ENCODE results near the gene ANAPC2.
A peak's percentile ranks its signal among the peaks of the same experiment; 100 is the strongest.
"Not testable (repeated sequence)": the region's sequence is repeated elsewhere in the genome, so short reads cannot be mapped to it uniquely, and the experiment has no call there.

The ANAPC2 gene

DNA sequence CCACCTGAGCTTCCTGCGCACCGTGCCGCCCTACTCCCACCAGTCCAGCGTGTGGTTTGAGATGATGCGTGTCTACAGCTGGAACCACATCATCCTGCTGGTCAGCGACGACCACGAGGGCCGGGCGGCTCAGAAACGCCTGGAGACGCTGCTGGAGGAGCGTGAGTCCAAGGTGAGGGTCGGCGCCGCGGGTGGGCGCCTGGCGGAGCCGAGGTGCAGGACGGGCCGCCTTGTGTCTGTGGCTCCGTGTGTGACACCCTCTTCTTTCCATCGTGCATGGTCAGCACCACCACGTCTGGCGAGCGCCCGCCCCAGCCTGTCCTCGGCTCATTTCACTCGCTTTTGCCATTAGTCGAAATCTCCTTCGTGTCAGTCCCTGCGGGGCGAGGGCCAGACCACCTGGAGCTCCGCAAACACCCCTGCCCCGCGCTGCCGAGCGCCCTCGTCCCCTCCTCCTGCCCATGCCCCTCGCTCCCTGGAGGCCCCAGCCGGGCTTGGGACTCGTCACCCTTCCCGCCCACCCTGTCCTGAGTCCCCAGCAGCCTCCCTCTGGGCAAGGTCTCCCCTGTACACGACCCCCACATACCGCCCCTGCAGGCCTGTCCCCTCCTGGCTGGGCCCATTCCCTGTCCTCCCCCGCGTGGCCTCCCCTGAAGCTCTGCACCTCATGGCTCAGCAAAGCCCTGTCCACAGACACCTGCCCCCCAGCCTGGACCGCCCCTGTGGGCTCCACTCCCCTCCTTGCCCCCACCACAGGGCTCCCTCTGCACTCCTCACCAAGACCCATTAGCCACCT lies 42.4 kb downstream of the ANAPC2 start:
- DNase-seq (ENCODE audit: low read depth), result no peak

DNA sequence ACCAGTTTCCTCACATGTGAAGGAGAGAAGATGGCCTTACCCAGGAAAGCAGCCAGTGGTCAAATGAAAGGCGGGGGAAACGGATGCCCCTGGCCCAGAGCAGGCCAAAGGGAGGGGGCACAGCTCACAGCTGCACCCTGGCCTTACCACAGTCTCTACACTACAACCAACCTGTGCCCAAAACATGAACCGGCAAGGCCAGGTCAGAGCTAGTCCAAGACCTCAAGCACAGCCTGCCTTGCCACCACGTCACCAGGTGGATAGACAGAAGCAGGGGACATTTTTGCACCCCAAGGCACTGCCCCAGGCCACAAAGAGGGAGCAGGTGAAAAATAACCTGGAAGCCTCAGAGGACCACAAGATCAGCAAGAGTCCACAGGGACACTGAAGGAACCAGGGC lies 44.9 kb downstream of the ANAPC2 start:
- DNase-seq (ENCODE audit: low read depth), result no peak

GRCh38 chr9:137141976-137142936 lies 46.1 kb downstream of the ANAPC2 start:
- no peak for DNase-seq (ENCODE audit: low read depth)

DNA sequence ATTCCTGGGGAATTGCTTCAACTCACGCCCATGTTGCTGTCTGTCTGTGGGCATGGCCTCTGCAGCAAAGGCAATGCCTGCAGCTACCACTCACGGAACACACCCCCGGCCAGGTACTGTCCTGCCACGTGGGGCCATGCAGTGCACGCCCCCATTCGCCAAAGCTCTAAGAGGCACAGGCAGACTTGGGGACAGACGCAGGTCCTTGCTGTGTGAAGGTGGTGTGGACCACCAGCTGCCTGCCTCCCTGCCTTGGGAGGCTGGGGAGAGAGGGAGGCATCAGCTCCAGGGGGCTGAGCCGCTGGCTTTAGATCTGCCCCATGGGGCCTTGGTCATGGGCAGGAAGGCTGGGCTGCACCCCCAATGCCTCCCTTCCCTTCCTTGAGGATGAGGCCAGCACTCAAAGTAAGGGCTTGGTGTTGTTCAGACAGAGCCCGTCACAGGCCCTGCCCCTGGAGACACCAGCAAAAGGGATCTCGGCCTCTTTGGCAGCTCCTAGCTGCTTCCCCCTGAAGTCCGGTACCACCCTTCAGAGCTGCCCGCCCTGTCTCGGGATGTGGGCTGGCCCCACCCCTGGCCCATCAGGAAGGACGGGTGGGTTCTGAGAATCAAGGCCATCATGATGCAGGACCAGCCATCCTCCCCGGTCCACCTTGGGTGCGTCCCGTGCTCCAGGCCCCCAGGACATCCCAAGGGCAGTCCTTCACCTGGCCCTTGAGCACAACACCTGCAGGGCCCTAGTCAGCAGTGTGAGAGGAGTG lies 47.1 kb downstream of the ANAPC2 start:
- DNase-seq (ENCODE audit: low read depth), result no peak

- no peak for DNase-seq (ENCODE audit: low read depth)
Observed at GRCh38 chr9:137140151-137141012, 48.0 kb downstream of the ANAPC2 start.

DNA sequence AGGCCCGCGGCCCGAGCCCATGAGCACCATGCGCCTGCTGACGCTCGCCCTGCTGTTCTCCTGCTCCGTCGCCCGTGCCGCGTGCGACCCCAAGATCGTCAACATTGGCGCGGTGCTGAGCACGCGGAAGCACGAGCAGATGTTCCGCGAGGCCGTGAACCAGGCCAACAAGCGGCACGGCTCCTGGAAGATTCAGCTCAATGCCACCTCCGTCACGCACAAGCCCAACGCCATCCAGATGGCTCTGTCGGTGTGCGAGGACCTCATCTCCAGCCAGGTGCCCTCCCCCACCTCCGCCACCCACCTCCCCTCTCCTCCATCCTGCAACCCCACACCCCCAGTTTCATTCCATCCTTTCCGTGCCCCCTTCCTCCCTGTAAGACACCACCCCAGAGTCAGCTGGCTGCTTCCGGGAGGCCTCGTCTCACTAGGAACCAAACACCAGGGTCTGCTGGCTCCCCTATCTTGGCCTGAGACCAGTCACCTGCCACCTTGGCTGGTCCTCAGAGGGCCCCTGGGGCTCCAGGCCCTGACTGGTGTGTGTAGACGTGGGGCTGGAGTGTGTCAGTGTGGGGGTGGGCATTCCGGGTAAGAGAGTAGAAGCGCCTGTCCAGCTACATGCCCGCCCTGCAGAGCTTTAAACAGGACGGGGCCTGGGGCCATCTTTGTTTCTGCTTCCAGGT lies 48.8 kb downstream of the ANAPC2 start:
- DNase-seq (ENCODE audit: low read depth), result no peak

DNA sequence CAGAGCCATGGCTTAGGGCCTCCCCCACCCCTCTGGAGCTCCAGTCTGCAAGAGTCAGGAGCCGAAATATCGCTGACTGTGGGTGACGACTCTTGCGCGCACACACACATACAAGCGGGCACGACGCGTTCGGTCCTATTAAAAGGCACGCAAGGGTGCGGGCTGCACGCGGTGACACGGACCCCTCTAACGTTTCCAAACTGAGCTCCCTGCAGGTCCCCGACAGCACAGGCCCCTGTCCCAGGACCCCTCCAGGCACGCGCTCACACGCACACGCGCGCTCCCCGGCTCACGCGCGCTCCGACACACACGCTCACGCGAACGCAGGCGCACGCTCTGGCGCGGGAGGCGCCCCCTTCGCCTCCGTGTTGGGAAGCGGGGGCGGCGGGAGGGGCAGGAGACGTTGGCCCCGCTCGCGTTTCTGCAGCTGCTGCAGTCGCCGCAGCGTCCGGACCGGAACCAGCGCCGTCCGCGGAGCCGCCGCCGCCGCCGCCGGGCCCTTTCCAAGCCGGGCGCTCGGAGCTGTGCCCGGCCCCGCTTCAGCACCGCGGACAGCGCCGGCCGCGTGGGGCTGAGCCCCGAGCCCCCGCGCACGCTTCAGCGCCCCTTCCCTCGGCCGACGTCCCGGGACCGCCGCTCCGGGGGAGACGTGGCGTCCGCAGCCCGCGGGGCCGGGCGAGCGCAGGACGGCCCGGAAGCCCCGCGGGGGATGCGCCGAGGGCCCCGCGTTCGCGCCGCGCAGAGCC lies 49.5 kb downstream of the ANAPC2 start, which contains the start of gene GRIN1:
TSS of gene GRIN1 (plus strand) at position 433 of the 746 bp plus-strand sequence. CDS start 333 bp downstream, outside the sequence.
- DNase-seq (ENCODE audit: low read depth), result no peak

GRCh38 chr9:137138058-137138721 lies 50.2 kb downstream of the ANAPC2 start:
- DNase-seq (ENCODE audit: low read depth), result no peak

GRCh38 chr9:137136881-137137607 lies 51.3 kb downstream of the ANAPC2 start:
- DNase-seq (ENCODE audit: low read depth), result no peak

DNA sequence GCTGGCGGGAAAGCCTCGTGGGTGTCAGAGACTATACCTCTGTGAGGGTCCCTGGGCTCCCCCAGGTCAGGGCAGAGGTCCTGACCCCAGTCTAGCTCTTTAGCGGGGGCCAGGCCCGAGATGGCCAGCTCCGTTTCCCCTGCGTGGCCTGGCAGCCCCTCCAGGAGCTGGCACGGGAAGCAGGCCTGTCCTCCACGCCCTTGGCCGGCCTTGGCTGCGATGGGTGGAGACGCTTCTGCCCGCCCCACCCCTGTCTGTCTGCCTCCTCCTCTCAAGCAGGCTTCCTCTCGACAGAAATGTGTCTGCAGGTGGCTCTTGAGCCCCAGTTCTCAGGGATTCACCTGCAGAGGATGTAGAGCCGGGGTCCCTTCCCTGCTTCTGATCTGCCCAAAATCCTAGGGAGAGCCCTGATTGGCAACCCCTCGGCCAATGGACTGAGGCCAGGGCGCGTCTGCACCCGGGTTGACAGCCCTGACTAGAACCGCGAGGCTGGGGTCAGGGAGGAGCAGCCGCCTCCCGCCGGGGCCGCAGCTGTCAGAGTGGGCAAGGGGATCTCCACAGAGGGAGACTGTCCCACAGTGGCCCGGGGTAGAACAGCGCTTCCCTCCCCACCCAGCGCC lies 52.0 kb downstream of the ANAPC2 start:
- no peak for DNase-seq (ENCODE audit: low read depth)

DNA sequence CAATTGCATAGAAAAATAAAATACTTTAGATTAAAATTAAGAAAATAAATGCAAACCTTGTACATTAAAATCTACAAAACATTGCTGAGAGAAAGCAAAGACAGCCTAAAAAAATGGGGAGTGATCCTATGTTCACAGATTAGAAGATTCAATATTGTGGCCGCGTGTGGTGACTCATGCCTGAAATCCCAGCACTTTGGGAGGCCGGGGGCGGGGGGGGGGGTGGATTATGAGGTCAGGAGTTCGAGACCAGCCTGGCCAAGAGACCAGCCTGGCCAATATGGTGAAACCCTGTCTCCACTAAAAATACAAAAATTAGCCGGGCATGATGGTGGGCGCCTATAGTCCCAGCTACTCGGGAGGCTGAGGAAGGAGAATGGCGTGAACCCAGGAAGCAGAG lies 53.2 kb downstream of the ANAPC2 start:
- DNase-seq (ENCODE audit: low read depth), result not testable (repeated sequence)

DNA sequence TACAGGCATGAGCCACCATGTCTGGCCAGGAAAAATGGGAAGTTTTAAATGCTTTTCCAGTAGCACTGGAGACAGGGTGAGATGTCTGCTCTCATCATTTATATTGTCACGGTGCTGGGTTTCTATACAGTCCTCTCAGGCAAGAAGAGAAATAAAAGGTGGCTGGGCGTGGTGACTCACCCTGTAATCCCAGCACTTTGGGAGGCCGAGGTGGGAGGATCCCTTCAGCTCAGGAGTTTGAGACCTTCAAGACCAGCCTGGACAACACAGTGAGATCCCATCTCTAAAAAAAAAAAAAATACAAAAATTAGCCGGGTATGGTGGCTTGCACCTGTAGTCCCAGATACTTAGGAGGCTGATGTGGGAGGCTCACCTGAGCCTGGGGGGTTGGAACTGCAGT lies 54.2 kb downstream of the ANAPC2 start:
- DNase-seq (ENCODE audit: low read depth), result no peak

DNA sequence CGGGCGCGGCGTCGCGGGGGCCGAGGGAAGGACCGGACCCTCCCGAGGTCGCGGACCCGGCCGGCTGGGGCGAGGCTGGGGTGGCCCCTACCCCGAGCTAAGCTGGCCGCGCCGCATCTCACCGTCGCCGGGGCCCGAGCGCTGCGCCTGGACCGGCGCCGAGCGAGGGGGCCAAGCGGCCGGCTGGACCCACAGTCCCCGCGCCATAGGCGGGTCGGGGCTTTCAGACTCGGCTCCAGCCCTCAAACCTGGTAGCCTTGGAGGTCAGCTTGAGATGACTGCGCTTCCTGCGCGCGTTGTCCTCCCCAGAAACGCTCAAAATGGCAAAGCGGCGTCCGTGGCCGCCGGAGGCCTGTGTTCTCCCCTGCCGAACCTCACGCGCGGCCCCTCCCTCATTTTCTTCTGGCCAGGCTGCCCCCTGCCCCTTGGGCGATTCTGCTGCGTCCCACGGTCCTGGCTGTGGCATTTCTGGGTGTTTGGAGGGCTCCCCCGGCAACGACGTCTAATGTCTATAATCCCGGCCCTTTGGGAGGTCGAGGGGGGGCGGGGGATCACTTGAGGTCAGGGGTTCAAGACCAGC lies 58.1 kb downstream of the ANAPC2 start:
- no peak for DNase-seq (ENCODE audit: low read depth)

DNA sequence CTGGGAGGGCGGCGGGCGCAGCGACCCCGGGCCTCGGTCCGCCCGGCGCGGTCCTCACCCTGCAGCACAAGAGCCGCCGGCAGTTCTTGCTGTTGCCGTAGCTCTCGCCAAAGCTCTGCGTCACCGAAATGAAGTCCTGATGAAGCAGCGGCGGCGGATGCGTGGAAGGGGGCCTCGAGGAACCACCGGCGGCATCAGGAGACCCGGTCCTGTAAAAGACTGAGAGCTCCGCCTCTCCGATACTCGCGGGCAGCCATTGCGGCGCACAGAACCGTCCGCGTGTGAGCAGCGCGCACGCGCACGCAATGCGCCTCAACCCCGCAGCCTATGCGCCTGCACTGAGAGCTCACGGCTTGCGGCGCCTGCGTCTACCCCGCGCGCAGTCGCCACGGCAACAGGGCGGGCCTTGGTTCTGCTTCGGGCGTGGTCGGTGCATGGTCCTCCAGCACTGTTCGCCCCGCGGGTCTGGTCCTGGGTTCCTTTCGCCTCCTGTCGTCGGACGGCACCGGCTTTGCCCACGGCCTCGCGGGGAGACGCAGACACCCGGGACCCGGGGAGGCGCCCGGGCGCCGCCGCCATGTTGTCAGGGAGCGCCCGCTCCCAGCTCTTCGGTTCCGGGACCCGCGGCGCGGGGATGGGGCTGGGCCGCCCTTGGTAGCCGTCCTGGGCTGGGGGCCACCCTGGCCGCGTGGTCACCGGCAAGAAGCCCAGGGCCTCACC lies 58.7 kb downstream of the ANAPC2 start:
- peak; percentile 63 for DNase-seq (ENCODE audit: low read depth)

- DNase-seq (ENCODE audit: low read depth), result no peak
Observed at GRCh38 chr9:137128862-137129455, 59.4 kb downstream of the ANAPC2 start.

- DNase-seq (ENCODE audit: low read depth), result no peak
Observed at GRCh38 chr9:137128158-137128861, 60.0 kb downstream of the ANAPC2 start.

Measured in HS-5 (cell line).